GM19351 (cell line): ENCODE measurements around the gene EPHA3.

Experiments used
- ATAC-seq: cut with Tn5 transposase; IDR thresholded peaks from one replicate; pipeline ENCODE4 v1.9.1; 2021; ENCODE audit warnings: mild to moderate bottlenecking, moderate library complexity; ENCODE audit not compliant: unreplicated experiment

The EPHA3 gene

DNA sequence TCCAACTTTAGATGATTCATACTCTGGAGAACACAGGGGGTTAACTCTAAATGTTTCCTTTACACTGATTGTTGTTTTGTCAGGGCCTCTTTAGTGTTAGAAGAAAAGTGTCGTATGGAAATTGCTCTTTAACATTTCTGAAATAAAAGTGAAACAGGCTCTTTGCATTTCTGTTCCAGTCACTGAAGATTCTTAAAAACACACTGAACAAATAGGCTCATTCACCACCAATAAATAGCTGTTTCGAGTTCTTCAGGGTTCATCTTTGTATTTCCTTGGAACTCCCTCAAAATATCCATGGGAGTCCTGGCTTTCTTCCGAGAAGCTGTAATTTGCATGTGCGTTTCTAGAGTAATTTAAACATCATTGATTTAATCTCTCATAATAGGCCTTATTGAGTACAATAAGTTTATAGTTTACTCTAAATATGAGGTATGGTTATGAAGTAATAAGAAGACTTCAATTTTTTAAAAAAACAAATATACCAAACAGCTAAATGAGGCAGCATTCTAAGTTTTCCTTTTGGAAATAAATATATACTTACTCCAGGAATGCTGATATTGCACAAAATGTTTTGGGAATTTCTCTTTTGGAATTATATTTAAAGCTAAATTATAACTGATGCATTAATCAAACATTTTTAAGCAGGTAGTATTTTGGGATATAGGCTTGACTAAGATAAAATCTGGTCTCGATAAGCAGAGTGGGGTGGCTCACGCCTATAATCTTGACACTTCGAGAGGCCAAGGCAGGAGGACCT lies 327.4 kb downstream of the EPHA3 start:
- no peak for ATAC-seq

DNA sequence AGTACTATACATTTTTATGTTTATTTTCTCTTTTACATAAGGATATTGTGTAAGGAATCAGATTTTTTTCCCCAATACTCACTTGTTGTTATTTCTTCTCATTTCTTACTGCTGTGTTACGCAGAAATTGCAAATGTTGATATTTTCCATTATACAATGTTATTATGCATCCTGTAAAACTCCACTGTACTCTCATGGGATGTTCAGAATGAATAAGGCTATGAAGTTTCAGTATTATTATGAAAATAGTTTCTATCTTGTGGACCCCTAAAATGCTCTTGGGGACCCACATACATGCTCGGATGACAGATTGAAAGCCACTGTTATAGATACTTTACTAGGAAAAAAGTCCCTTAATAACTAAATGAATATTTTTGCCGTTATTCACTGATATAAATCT lies 329.4 kb downstream of the EPHA3 start:
- no peak for ATAC-seq

GRCh38 chr3:89440386-89440785 lies 333.0 kb downstream of the EPHA3 start:
- ATAC-seq, result no peak

GRCh38 chr3:89441141-89441540 lies 333.7 kb downstream of the EPHA3 start:
- no peak for ATAC-seq

- ATAC-seq, result no peak
These were observed 339.2 kb downstream of the EPHA3 start for GRCh38 chr3:89446593-89446992.

DNA sequence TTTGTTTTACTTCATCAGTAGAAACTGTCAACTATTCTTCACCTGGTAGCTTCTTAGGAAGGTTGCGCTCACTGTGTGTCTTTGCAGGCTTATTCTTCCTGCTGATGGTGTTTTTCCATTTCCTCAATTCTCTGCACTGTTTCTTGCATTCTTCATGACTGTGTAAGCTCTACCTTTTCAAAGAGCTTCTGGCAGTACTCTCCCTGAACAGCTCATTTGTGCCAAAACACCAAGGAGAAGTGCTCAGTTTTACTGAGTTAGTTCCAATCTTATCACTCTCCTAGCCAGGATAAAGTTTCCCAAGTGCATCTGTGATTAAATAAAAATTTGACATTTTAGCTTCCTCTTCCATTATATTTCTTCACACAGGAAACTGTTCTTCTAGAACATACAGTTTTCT lies 339.8 kb downstream of the EPHA3 start:
- ATAC-seq, result no peak

DNA sequence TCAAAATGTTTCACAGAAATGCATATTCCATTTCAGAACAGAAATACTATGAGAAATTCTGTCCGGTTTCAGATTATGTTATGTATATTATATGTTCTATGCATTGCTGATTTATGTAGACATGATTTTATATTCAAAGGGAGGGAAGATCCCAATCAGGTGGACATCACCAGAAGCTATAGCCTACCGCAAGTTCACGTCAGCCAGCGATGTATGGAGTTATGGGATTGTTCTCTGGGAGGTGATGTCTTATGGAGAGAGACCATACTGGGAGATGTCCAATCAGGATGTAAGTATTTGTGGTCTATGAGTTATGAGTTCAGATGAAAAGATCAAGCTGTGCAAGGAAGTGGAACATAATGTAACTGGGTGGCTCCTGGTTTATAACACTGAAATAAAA lies 341.7 kb downstream of the EPHA3 start:
- no peak for ATAC-seq

GRCh38 chr3:89452066-89452465 lies 344.6 kb downstream of the EPHA3 start:
- ATAC-seq, result no peak

GRCh38 chr3:89455240-89455639 lies 347.8 kb downstream of the EPHA3 start:
- no peak for ATAC-seq

DNA sequence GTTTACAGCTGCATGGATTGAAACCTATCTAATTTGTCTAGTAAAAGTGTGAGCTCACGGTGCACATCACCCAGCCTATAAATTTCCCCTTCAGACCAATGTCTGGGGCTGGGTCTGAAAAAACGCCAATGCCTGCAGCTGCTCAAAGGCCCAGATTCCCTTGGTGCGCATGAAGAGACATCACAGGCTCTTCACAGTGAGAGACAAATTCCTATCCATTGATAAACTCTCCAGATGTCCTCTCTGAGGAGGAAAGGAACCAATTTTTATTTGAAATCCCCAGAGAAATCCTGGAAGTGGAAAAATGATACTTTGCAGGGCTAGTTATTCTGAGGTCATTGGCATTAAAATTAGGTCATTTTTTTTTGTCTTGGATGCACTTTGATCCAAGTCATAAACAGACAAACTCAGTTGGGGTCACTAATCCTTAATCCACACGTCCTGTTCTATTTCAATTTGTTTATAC lies 360.5 kb downstream of the EPHA3 start:
- ATAC-seq, result no peak

DNA sequence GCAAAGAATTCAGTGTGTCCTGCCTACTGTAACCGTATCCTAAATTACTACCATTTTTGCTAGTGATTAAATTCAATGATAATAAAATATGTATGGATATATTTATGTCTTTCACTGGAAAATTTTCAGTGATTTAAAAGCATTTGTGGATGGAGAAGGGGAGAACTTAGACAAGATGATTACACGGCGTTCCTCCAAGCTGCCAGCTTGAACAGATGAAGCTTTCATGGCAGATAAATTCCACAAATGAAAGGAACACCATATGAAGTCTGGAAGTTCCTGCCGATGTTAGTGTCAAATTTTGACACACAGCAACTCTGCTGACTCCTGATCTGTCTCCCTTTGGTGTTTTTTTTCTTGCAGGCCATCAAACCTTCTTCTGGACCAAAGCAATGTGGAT lies 364.7 kb downstream of the EPHA3 start:
- ATAC-seq, result no peak

GRCh38 chr3:89474333-89475130 lies 367.1 kb downstream of the EPHA3 start:
- no peak for ATAC-seq

- ATAC-seq, result no peak
These were observed 381.6 kb downstream of the EPHA3 start for GRCh38 chr3:89488800-89489580.

DNA sequence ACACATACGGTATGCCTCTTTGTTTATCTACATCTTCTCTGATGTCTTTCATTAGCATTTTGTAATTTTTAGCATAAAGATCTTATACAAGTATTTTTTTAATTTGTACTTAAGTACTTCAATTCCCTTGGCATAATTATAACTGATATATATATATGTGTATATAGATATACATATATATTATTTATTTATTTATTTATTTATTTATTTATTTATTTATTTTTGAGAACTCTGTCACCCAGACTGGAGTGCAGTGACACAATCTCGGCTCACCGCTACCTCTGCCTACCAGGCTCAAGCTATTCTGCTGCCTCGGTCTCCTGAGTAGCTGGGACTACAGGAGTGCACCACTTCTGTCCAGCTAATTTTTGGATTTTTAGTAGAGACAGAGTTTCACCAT lies 382.7 kb downstream of the EPHA3 start:
- ATAC-seq, result no peak

- ATAC-seq, result no peak
These were observed 387.3 kb downstream of the EPHA3 start for GRCh38 chr3:89494734-89495133.

GRCh38 chr3:89503891-89504391 lies 396.5 kb downstream of the EPHA3 start:
- no peak for ATAC-seq

DNA sequence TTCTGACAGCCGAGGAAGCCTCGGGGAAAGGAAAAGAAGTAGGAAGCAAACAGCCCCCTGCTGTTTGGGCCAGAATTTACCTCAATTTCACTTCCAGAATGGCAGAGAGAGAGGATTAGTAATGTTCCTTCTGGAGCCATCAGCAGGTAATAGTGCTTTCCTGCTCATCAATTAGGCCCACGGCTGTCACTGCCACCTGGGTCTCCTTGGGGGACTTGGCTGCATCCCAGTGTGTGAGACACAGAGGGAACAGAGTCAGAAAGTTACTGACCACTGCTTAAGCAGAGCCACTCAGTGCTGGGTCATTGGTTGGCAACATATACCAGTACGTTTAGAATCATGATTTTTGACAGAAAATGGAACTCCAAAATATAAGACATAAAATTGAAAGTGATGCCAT lies 397.0 kb downstream of the EPHA3 start:
- no peak for ATAC-seq

DNA sequence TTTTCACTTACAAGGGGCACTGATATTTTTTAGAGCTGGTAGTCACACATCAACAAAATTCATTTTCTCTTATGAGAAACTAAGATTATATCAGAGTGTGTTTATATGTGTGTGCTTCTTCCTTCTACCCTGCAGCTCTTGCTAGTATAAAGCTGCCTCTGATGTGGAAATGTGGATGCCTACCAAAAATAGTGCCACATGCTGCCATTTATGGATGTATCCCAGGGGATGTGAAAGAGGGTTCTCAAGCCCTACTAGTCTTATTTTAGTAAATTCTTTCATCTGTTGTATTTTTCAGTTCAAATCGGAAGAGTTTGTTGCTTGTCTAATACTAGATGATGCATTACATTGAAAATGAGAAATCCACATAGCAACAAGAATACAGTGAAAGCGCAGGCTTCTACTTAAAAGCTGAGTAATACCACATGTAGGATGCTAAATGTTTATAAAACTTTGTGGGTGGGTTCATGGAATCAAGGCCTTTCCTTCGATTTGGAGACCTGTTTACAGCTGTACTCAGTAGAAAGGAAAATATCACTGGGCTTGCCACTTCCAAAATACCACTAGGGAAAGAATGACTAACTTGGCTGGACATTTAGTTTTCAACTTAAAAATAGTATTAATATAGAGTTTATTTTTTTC lies 399.2 kb downstream of the EPHA3 start:
- no peak for ATAC-seq

- ATAC-seq, result no peak
These were observed 413.9 kb downstream of the EPHA3 start for GRCh38 chr3:89521328-89521727.

GRCh38 chr3:89522155-89522554 lies 414.7 kb downstream of the EPHA3 start:
- ATAC-seq, result no peak

DNA sequence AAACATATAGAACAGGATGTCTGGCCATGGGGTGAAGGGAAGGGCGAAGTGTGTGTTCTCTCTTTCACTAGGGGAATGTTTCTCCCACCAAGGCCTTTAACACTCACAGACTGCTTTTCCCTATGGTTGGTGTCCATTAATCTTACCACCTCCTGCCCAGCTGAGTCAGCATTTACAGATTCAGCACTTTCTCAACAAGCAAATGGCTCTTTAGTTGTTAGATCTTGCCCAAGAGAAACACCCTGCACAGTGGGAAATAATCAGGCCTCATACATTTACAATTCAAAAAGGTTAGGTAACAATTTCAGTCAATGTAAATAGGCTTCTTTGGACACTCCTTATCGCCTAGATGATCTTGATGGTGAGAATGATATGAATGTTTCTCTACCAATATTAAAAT lies 418.2 kb downstream of the EPHA3 start:
- no peak for ATAC-seq
